GM18909 (cell line): ENCODE results near the gene ISCA1.
"Not testable (repeated sequence)": the region's sequence is repeated elsewhere in the genome, so short reads cannot be mapped to it uniquely, and the experiment has no call there.

Experiments
- ATAC-seq: cut with Tn5 transposase; IDR thresholded peaks from one replicate; pipeline ENCODE4 v1.9.1; 2021; ENCODE audit warnings: mild to moderate bottlenecking; ENCODE audit not compliant: unreplicated experiment, poor library complexity

ISCA1 gene

DNA sequence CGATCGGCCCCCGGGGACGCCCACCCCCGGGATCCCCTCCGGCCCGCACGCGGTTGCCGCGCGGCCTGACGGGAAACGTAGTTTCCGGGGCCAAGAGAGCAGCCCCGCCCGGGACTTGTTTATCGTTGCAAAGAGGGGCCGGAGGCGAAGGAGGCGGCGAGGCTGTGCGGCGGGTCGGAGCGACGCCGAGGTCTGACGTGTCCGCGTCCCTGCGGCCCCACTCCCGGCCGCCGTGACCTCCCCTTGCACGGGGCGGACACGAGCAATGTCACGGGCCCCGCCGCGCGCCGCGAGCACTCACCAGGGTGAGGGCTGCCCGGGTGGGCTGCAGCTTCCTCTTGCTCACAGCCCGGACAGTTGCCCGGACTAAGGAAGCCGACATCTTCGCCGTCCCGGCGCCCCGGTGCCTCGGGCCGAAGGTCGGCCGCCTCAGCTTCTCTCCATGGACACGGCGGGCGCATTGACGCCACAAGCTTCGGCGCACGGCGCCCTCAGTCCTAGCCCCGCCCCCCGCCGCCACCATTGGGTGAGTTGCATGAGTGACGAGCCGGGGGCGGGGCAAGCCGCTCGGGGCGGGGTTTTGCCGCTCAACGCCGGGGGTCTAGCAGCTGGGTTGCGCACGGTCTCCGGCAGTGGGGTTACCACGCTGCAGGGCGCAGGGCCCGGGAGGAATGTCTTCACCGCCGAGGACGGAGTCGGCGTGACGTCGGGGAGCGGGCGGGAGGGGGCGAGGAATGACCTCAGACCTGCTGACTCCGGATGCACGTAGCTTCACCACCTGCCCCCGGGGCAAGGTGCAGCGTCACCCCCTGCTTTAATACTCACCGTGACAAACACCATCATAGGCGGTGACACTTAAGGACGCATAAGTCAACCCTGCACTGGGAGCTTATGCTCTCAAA is at the start of gene ISCA1:
TSS of gene ISCA1 (minus strand) at position 462 of the 902 bp plus-strand sequence. CDS start at position 382, 80 bp downstream.
- peak; percentile 89 for ATAC-seq

GRCh38 chr9:86330186-86330585 is 47.8 kb upstream of the ISCA1 start:
- no peak for ATAC-seq

DNA sequence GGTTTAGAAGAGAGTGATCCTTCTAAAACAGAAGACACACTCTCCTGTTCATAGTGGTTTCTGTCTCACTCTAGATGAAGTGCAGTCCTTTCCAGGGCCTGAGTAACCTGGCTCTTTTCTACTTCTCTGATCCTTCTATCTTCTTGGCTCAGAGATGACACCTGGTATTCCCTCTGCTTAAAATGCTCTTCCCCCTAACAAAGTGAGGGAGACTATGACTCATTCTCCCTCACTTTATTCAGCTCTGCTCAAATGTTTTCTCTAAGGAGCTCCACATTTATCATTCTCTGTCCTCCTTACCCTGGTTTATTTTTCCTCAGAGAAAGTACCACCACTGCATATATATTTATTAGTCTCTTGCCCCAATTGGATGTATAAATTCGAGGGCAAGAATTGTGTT is 47.3 kb upstream of the ISCA1 start:
- ATAC-seq: no peak

- no peak for ATAC-seq
Observed at GRCh38 chr9:86328156-86328555, 45.8 kb upstream of the ISCA1 start.

- no peak for ATAC-seq
Observed at GRCh38 chr9:86326536-86326935, 44.2 kb upstream of the ISCA1 start.

- ATAC-seq: no peak
Observed at GRCh38 chr9:86324901-86325300, 42.6 kb upstream of the ISCA1 start.

DNA sequence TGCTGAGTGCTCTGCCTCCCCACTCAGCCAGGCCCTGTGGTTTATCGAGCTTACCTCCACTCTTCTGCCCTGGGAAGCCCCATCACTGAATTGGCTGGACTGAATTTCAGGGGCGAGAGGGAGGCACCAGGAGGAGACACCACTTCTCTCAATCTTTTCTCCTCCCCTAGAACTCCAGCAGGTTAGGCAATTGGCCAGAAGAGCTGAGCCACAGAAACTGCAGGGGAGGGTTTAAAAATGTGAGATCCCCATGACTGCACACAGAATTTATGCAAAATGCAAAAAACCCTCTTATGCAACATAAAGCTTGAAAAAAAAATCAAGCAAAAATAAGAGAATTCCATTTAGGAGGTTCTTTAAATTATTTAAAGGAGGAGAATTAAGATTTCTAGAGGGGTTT is 42.0 kb upstream of the ISCA1 start:
- no peak for ATAC-seq

DNA sequence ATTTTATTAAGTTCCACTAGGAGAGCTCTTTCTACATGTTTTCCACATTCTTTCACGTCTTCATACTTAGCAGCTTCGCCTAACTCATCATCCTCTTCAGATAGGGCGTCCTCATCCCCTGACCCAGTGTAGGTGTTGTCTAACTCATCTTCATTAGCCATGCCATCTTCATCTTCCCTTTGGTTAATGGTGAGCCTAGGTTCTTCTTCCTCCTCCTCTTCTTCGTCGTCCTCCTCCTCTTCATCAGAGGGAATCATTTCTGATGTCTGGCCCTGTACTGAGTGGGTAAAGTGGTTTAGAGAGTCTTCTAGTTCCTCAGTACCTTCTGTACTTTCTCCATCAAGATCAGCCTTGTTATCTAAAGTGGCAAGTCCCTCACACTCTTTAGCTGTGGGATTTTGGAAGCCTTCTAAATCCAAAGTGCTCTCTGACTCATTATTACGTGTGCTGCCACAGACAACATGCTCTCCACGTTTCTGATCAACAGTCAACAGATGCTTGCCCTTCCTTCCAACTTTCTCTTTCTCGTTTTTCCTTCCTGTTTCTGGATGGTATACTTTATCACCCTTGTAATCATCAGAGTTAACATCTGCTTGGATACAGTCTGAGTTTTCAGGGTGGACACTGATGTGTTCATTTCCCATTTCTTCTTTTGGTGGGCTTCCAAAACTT is 40.8 kb upstream of the ISCA1 start:
- ATAC-seq: no peak

GRCh38 chr9:86321373-86321772 is 39.0 kb upstream of the ISCA1 start:
- no peak for ATAC-seq

DNA sequence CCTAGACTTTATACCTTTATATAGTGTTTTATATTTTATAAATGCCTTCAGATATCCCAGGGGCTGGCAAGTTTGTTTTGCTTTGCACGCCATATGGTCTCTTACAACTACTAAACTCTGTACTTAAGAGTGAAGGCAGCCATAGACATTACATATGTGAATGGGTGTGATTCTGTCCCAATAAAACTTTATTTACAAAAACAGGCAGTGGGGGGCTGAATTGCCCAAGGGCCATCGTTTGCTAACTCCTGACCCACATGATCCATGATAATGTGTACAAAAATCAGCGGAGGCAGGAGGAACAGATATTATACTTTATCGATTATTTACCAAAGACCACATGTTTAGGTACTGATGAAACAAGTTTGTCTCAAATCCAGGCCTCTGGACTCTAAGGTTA is 35.8 kb upstream of the ISCA1 start:
- ATAC-seq: no peak

DNA sequence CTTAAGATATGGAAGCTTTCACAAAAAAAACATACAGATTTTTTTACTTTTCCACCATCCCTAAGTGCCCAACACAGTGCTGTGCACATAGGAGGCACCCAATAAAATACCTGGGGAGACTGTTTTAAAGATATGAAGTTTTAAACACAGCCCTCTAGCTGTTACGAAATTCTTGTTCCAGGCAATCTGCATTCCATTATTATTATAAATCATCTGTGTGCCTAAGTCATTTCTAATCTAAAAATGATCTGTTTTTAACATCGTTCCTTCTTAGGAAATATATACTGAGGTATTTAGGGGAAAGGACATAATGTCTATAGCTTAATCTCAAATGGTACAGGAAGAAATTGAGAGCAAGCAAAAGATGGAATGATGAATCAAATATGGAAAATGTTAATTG is 32.7 kb upstream of the ISCA1 start:
- ATAC-seq: no peak

- ATAC-seq: not testable (repeated sequence)
Observed at GRCh38 chr9:86312959-86313358, 30.6 kb upstream of the ISCA1 start.

- ATAC-seq: no peak
Observed at GRCh38 chr9:86308687-86309086, 26.3 kb upstream of the ISCA1 start.

GRCh38 chr9:86304236-86304730 is 21.9 kb upstream of the ISCA1 start:
- ATAC-seq: no peak

- no peak for ATAC-seq
Observed at GRCh38 chr9:86303316-86303975, 21.1 kb upstream of the ISCA1 start.

DNA sequence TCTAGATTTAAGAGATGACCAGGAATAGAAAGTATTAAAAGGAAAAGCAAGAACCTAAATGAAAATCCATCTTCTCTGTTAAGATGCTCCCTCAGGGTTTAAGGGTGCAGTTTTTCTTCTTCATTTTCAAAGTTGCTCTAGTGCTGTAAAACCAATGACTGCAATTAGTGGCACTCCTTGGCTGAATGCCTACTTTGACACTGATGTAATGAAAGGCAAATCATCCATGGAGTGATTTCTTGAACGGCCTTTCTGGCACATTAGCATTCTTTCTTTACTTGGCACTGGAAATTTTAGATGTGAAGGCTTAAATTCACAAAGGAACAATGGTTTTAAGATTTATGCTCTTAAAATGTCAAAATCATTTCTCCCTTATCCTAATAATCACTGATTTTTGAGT is 19.3 kb upstream of the ISCA1 start:
- no peak for ATAC-seq

DNA sequence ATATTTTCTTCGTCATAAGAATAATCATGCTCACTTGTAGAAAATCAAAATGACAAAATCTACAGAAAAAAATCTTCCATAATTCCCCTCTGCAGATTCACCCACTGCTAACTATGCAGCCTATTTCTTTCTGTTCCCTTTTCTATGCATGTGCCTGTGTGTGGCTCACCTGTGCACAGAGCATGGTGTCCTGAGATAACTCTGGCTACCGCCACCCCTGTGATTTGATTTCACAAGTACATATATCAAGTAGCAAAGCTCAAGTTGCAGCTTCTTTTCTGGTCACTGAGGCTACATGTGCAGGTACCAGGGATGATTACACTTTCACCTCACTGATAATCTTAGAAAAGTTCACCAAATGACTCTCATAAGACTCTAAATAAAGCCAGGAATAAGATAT is 18.4 kb upstream of the ISCA1 start:
- no peak for ATAC-seq

- ATAC-seq: no peak
Observed at GRCh38 chr9:86298873-86299272, 16.5 kb upstream of the ISCA1 start.

DNA sequence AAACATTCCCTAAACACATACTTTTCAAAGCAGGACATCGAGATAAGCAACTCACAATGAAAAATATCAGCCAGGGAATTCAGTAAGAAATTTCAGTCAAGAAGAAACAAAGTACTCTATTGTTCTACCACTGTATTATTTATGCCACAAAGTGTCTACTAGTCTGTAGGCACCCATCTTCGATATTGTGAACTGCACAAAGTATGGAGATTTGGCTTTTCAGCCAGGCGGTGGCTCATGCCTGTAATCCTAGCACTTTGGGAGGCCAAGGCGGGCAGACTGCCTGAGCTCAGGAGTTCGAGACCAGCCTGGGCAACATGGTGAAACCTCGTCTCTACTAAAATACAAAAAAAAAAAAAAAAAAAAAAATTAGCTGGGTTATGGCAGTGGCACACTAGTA is 8.0 kb upstream of the ISCA1 start:
- not testable (repeated sequence) for ATAC-seq

- no peak for ATAC-seq
Observed at GRCh38 chr9:86288499-86289198, 6.3 kb upstream of the ISCA1 start.
